Testis (tissue), 3 donors: ENCODE results near the gene TRPV6. TPM values are rescaled to one million over a fixed set of nuclear protein-coding genes. Genes with fewer than 3 reads are reported as not detected.

Source experiments
- DNase-seq: peaks from one replicate; pipeline ENCODE4 v3.0.0-alpha.2; 2019
- H3K27ac ChIP-seq, 2 donors: fragments of 200-600 bp; sonication (generic); one replicate each; pipeline ENCODE4 v1.5.1; 2019
- H3K27me3 ChIP-seq: fragments of 200-600 bp; sonication (generic); one replicate; pipeline ENCODE4 v1.5.1; 2019
- H3K36me3 ChIP-seq: fragments of 200-600 bp; sonication (generic); one replicate; pipeline ENCODE4 v1.5.1; 2017; ENCODE audit warnings: low read depth; ENCODE audit errors: missing control alignments
- H3K4me1 ChIP-seq: fragments of 200-600 bp; sonication (generic); one replicate; pipeline ENCODE4 v1.5.1; 2019
- H3K4me3 ChIP-seq, 2 donors: fragments of 200-600 bp; sonication (generic); one replicate each; pipeline ENCODE4 v1.5.1; 2017 to 2019
- H3K9me3 ChIP-seq: fragments of 200-600 bp; sonication (generic); one replicate; pipeline ENCODE4 v1.5.1; 2017
- CTCF ChIP-seq, 3 experiments: fragments of 450-650 bp in 2 of 3; fragments of 200-600 bp in 1 of 3; sonication (generic) in 1 of 3; IDR thresholded peaks; one replicate each; pipeline ENCODE4 v1.5.1; 2016 to 2019; ENCODE audit warnings: antibody characterized with exemption in 3 of 3, mild to moderate bottlenecking in 2 of 3, moderate library complexity in 1 of 3
- POLR2A ChIP-seq: fragments of 450-650 bp; IDR thresholded peaks from one replicate; pipeline ENCODE4 v1.6.1; 2017; ENCODE audit warnings: antibody characterized with exemption, mild to moderate bottlenecking, moderate library complexity
- WGBS, 2 donors: methylation state at CpG; one replicate each; pipeline ENCODE4 v1.1.5; 2018; 5-methylcytosine and 5-hydroxymethylcytosine counted together
- intact Hi-C: fragments of 100-400 bp; cut with DNase I; formaldehyde crosslinking; loops from one replicate; pipeline ENCODE4 v1.15.1; 2023; ENCODE audit warnings: low total_unique reads
- polyA plus RNA-seq: library from polyadenylated mRNA; stranded (reverse); fragments of 350-450 nt; fragmentation: Illumina TruSeq; extraction: RNeasy Lipid Tissue Mini Kit (QIAGEN cat#74804); gene quantifications from one replicate; pipeline ENCODE4 v1.2.3, GENCODE V29; 2014; ENCODE audit warnings: low read depth, low replicate concordance; ENCODE audit not compliant: insufficient read depth
- total RNA-seq, 2 donors: library from RNA; depleted of rRNA; stranded (reverse); fragments of >200 nt; gene quantifications; one replicate each; pipeline ENCODE4 v1.2.3, GENCODE V29; 2016

The TRPV6 gene
- total and polyA plus RNA-seq, 3 donors from 2014 or later, result 2.2 to 4.5 (median 2.6) TPM

GRCh38 chr7:142910481-142910880, 24.9 kb upstream of the TRPV6 start:
- no peaks in the 10 kb centered on the region for H3K27me3 ChIP-seq
- intact Hi-C loops, result no loop called here
- TF ChIP-seq POLR2A (no peak), CTCF (IDR thresholded peaks at IDR 0.05) (no peak)
- DNase-seq, result no peak
- no peaks in the 10 kb centered on the region for H3K9me3 ChIP-seq
- no peaks in the 10 kb centered on the region for H3K4me1 ChIP-seq
- 49 to 76% methylated on average over 2 of the region's 2 CpGs for WGBS, 2 donors
- no peak overlapping the region for H3K27ac ChIP-seq
- no peak overlapping the region for H3K4me3 ChIP-seq
- H3K36me3 ChIP-seq, result no peaks in the 10 kb centered on the region

- intact Hi-C loops, result no loop called here
- no peak for DNase-seq
- H3K36me3 ChIP-seq, result no peaks in the 10 kb centered on the region
- no peak overlapping the region for H3K27ac ChIP-seq
- no peaks in the 10 kb centered on the region for H3K4me1 ChIP-seq
- TF ChIP-seq CTCF (IDR thresholded peaks at IDR 0.05), result no peak
- no peak for TF ChIP-seq POLR2A
- no peaks in the 10 kb centered on the region for H3K27me3 ChIP-seq
- no peaks in the 10 kb centered on the region for H3K9me3 ChIP-seq
- no peak overlapping the region for H3K4me3 ChIP-seq
- WGBS, 2 donors, result 57 to 64% methylated on average over 2 of the region's 2 CpGs
Measured at GRCh38 chr7:142910031-142910433, 24.5 kb upstream of the TRPV6 start.

- TF ChIP-seq POLR2A (no peak), CTCF (IDR thresholded peaks at IDR 0.05) (peak in 1 of 3 experiments; percentile 17)
- intact Hi-C loops, result no loop called here
- DNase-seq, result peak; percentile 43
- WGBS, 2 donors, result 64 to 74% methylated on average over 20 to 21 of the region's 21 CpGs
- Histone ChIP-seq H3K27ac (no peak overlapping the region), H3K27me3 (no peaks in the 10 kb centered on the region), H3K4me3 (no peak overlapping the region), H3K36me3 (no peaks in the 10 kb centered on the region), H3K9me3 (no peaks in the 10 kb centered on the region), H3K4me1 (no peaks in the 10 kb centered on the region)
Measured at GRCh38 chr7:142908921-142909890, 23.7 kb upstream of the TRPV6 start.

GRCh38 chr7:142908290-142908689, 22.7 kb upstream of the TRPV6 start:
- Histone ChIP-seq H3K27ac (no peak overlapping the region), H3K9me3 (no peaks in the 10 kb centered on the region), H3K27me3 (no peaks in the 10 kb centered on the region), H3K4me3 (no peak overlapping the region), H3K36me3 (no peaks in the 10 kb centered on the region), H3K4me1 (no peaks in the 10 kb centered on the region)
- intact Hi-C loops, result no loop called here
- WGBS, 2 donors, result 81 to 87% methylated on average over 11 of the region's 11 CpGs
- no peak for DNase-seq
- TF ChIP-seq POLR2A, result no peak
- TF ChIP-seq CTCF (IDR thresholded peaks at IDR 0.05), result no peak
